Gastroesophageal sphincter (tissue), 4 donors: ENCODE data around the gene SPEM2. TPM values are rescaled to one million over a fixed set of nuclear protein-coding genes. Genes with fewer than 3 reads are reported as not detected.
A peak's percentile ranks its signal among the peaks of the same experiment; 100 is the strongest.

ENCODE experiments used
- ATAC-seq: fragments of 150-250 bp; one replicate; pipeline ENCODE4 v1.9.1; 2016; ENCODE audit warnings: mild to moderate bottlenecking, moderate library complexity
- H3K27ac ChIP-seq, 4 donors: fragments of 200-600 bp; sonication (generic) in 3 of 4; 1 replicate in 3 of 4; 2 replicates in 1 of 4; pipeline ENCODE4 v1.5.1; 2016 to 2019
- H3K27me3 ChIP-seq: fragments of 200-600 bp; sonication (generic); one replicate; pipeline ENCODE4 v1.5.1; 2019
- H3K36me3 ChIP-seq, 2 donors: fragments of 200-600 bp; sonication (generic); one replicate each; pipeline ENCODE4 v1.5.1; 2019; ENCODE audit warnings: control low read depth in 1 of 2
- H3K4me1 ChIP-seq, 3 donors: fragments of 200-600 bp; sonication (generic); 1 replicate in 2 of 3; 2 replicates in 1 of 3; pipeline ENCODE4 v1.5.1; 2016 to 2019; ENCODE audit warnings: control low read depth in 2 of 3
- H3K4me3 ChIP-seq, 2 donors: fragments of 200-600 bp; sonication (generic); one replicate each; pipeline ENCODE4 v1.5.1; 2019; ENCODE audit warnings: mild to moderate bottlenecking in 1 of 2, moderate library complexity in 1 of 2
- H3K9me3 ChIP-seq, 3 donors: fragments of 200-600 bp; sonication (generic); one replicate each; pipeline ENCODE4 v1.5.1; 2017 to 2019; ENCODE audit warnings: control low read depth in 2 of 3
- CTCF ChIP-seq, 4 experiments: fragments of 200-600 bp in 2 of 4; fragments of 450-650 bp in 2 of 4; sonication (generic) in 1 of 4; IDR thresholded peaks; one replicate each; pipeline ENCODE4 v1.5.1; 2017 to 2019; ENCODE audit warnings: antibody characterized with exemption in 4 of 4, mild to moderate bottlenecking in 2 of 4, moderate library complexity in 2 of 4
- EP300 ChIP-seq: sonication (generic); formaldehyde crosslinking; IDR thresholded peaks from one replicate; pipeline ENCODE4 v1.6.1; 2017; ENCODE audit warnings: antibody characterized with exemption, mild to moderate bottlenecking
- POLR2A ChIP-seq, 2 donors: fragments of 450-650 bp; IDR thresholded peaks; one replicate each; pipeline ENCODE4 v1.6.1; 2017; ENCODE audit warnings: antibody characterized with exemption in 2 of 2, mild to moderate bottlenecking in 2 of 2, moderate library complexity in 1 of 2
- POLR2AphosphoS5 ChIP-seq: sonication (generic); formaldehyde crosslinking; IDR thresholded peaks from one replicate; pipeline ENCODE4 v1.6.1; 2017; ENCODE audit warnings: antibody characterized with exemption
- WGBS, 2 donors: methylation state at CpG; one replicate each; pipeline ENCODE4 v1.1.5; 2018; ENCODE audit warnings: low coverage in 1 of 2; 5-methylcytosine and 5-hydroxymethylcytosine counted together
- total RNA-seq, 4 donors: library from RNA; depleted of rRNA; stranded (reverse); fragments of >200 nt; gene quantifications; one replicate each; pipeline ENCODE4 v1.1.0, GENCODE V29; 2016

Gene SPEM2
- total RNA-seq = not detected

DNA sequence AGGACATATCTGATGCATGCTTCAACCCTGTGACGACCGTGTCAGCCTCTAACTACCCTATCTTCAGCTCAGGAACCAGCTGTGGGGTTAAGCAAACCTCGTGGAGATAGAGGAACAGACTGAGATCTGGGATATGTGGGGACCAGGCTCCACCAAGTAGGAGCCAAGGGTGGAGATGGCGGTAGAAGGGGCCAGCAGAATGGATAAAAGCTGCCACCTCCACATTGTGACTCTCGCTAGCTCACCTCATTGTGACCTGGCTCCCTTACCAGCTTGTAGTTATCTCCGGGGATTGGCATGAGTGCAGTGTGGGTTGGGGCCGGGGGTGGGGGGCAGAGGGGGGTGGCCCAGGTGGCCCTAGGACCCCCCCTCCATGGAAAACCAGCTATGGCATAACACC lies at the start of gene SPEM2:
TSS of gene SPEM2 (plus strand) at position 301 of the 400 bp plus-strand sequence. CDS start at position 374, 73 bp downstream.
- 94 to 100% methylated on average over 1 to 3 of the region's 7 CpGs for WGBS, 2 donors
- no peak for ATAC-seq

GRCh38 chr17:7379134-7379533 lies 46.3 kb upstream of the SPEM2 start:
- Histone ChIP-seq H3K4me3 (no peak overlapping the region), H3K27me3 (no peaks in the 10 kb centered on the region), H3K27ac (no peak overlapping the region), H3K36me3 (no peaks in the 10 kb centered on the region), H3K4me1 (peaks cover 0 to 37% (median 18%) of the 10 kb centered on the region in 3 donors), H3K9me3 (no peaks in the 10 kb centered on the region)
- TF ChIP-seq EP300 (no peak), CTCF (IDR thresholded peaks at IDR 0.05) (no peak), POLR2AphosphoS5 (no peak), POLR2A (IDR thresholded peaks at IDR 0.05) (no peak)
- no peak for ATAC-seq
- WGBS, 2 donors = 100% methylated on average over 1 to 2 of the region's 3 CpGs

More for the DNA sequence above, at the start of gene SPEM2:
- TF ChIP-seq CTCF (IDR thresholded peaks at IDR 0.05) = no peak
- TF ChIP-seq EP300 = no peak
- TF ChIP-seq POLR2A (IDR thresholded peaks at IDR 0.05) = no peak
- TF ChIP-seq POLR2AphosphoS5 = no peak
- no peak within 1 kb of the TSS for H3K4me3 ChIP-seq
- H3K9me3 ChIP-seq = no peaks in the 10 kb centered on the region
- no peaks in the 10 kb centered on the region for H3K36me3 ChIP-seq
- no peaks in the 10 kb centered on the region for H3K4me1 ChIP-seq
- H3K27me3 ChIP-seq = peaks cover 8% of the 10 kb centered on the region
- no peak within 1 kb of the TSS for H3K27ac ChIP-seq

- WGBS, 2 donors = 0% methylated on average over 1 of the region's 7 CpGs; no CpG with 5 or more reads in 1 of the 2 donors
- H3K27me3 ChIP-seq = no peaks in the 10 kb centered on the region
- no peaks in the 10 kb centered on the region for H3K9me3 ChIP-seq
- peak; percentile 73 for ATAC-seq
- no peaks in the 10 kb centered on the region for H3K36me3 ChIP-seq
- peak overlapping the region in 3 of 4 donors; percentile 73 to 80 (median 77) for H3K27ac ChIP-seq
- peaks cover 0 to 43% (median 21%) of the 10 kb centered on the region in 3 donors for H3K4me1 ChIP-seq
- H3K4me3 ChIP-seq = peak overlapping the region; percentile 15 to 58
- no peak for TF ChIP-seq POLR2A (IDR thresholded peaks at IDR 0.05)
- no peak for TF ChIP-seq EP300
- TF ChIP-seq CTCF (IDR thresholded peaks at IDR 0.05) = no peak
- TF ChIP-seq POLR2AphosphoS5 = peak; percentile 73
Observed at GRCh38 chr17:7380321-7380720, 45.1 kb upstream of the SPEM2 start.

GRCh38 chr17:7380855-7381683 lies 44.3 kb upstream of the SPEM2 start, which contains the start of gene TNK1:
TNK1 (plus strand) TSS chr17:7381089; CDS start chr17:7382927, 1,838 bp downstream.
- ATAC-seq = peak; percentile 60
- no peak for TF ChIP-seq EP300
- TF ChIP-seq CTCF (IDR thresholded peaks at IDR 0.05) = no peak
- peak in 1 of 2 donors; percentile 9 for TF ChIP-seq POLR2A (IDR thresholded peaks at IDR 0.05)
- peak; percentile 55 for TF ChIP-seq POLR2AphosphoS5
- peaks cover 0 to 43% (median 21%) of the 10 kb centered on the region in 3 donors for H3K4me1 ChIP-seq
- peak within 1 kb of the TSS in 3 of 4 donors; percentile 73 to 80 (median 77) for H3K27ac ChIP-seq
- peak within 1 kb of the TSS; percentile 15 to 58 for H3K4me3 ChIP-seq
- peaks cover 0 to 2% of the 10 kb centered on the region in 2 donors for H3K36me3 ChIP-seq
- H3K9me3 ChIP-seq = no peaks in the 10 kb centered on the region
- no peaks in the 10 kb centered on the region for H3K27me3 ChIP-seq
- 6 to 10% methylated on average over 2 to 21 of the region's 52 CpGs for WGBS, 2 donors
